Caki2 (cell line): ENCODE measurements around the gene ELMO1. TPM values are rescaled to one million over a fixed set of nuclear protein-coding genes. Genes with fewer than 3 reads are reported as not detected.
A peak's percentile ranks its signal among the peaks of the same experiment; 100 is the strongest.

Source experiments
- DNase-seq: peaks from one replicate; pipeline ENCODE4 v3.0.0-alpha.2; 2015; ENCODE audit warnings: low read depth
- in situ Hi-C: cut with HindIII; loops from 2 replicates; pipeline ENCODE4 v1.10.0; 2016; ENCODE audit warnings: low sequenced_read_pairs, low pct_unique_long_range_greater_than_20kb, mixed read lengths
- total RNA-seq: library from RNA; depleted of rRNA; stranded (reverse); fragments of >200 nt; shearing (Covaris generic); gene quantifications from 2 replicates; pipeline ENCODE4 v1.2.3, GENCODE V29; 2014; ENCODE audit warnings: low replicate concordance

ELMO1 gene
- total RNA-seq, 1 experiment from 2014 or later = 0.03 TPM

- DNase-seq = no peak
- in situ Hi-C loops = no loop called here
These were observed 542.8 kb downstream of the ELMO1 start for GRCh38 chr7:36905841-36906240.

- in situ Hi-C loops = no loop called here
- DNase-seq = no peak
These were observed 543.9 kb downstream of the ELMO1 start for GRCh38 chr7:36904802-36905201.

DNA sequence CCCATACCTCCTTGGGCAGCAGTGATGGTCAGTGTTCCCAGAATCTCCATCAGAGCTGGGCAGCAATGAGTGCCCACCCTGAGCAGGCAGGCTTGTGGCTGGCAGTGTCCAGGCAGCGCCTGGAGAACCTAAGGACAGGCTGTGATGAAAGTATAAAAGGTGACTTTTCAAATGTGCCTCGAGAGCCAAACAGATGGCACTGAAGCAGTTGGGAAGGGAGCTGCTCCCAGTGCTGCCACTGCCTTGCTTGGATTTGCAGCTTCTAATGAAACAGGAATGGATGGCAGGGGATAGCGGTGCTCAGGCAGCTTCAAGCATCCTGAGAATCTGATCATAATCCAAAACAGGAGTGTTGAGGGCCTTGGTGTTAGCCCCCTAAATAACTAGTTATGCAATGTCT lies 544.6 kb downstream of the ELMO1 start:
- no peak for DNase-seq
- in situ Hi-C loops = no loop called here

GRCh38 chr7:36900988-36901710 lies 547.5 kb downstream of the ELMO1 start:
- no peak for DNase-seq
- in situ Hi-C loops = no loop called here

- in situ Hi-C loops = no loop called here
These were observed 550.5 kb downstream of the ELMO1 start for GRCh38 chr7:36898186-36898585.

GRCh38 chr7:36896956-36897590 lies 551.6 kb downstream of the ELMO1 start:
- in situ Hi-C loops = no loop called here
- DNase-seq = peak; percentile 2

More at GRCh38 chr7:36898186-36898585, 550.5 kb downstream of the ELMO1 start:
- DNase-seq = no peak

DNA sequence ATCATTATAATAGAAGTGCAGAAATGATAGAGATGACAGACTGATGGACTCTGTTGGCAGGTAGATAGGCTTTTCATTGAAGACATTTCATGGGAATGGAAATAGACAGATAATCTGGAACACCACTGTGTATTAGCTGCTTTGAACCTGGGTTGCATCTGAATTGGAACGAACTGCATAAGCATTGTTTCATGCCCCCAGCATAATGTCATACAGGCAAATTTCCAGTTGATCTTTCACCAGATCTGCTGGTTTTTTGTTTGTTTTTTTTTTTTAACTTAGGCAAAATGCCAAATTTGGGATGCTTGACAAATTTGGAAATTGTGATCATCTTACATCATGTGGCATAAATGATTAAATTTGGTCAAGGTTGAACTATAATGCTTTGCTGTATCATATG lies 552.2 kb downstream of the ELMO1 start:
- no peak for DNase-seq
- in situ Hi-C loops = no loop called here

DNA sequence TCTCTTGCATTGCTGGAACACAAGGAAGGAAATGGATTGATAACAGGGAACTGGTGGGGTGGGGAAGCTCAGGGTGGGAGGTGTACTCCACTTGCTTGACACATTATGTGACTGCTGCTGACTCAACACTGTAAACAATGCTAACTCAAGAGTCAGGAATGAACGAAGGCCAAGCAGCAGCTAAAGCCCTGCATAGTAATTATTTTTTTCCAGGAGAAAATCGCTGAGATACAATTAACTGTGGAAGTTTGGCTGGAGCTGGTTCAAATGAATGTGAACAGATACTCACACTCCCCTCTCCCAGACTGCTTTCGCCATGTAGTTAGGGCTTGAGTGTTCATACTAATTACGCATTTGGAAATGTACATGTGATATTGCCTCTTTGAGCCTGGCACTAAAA lies 553.5 kb downstream of the ELMO1 start:
- DNase-seq = no peak
- in situ Hi-C loops = no loop called here

- in situ Hi-C loops = no loop called here
- DNase-seq = no peak
These were observed 554.5 kb downstream of the ELMO1 start for GRCh38 chr7:36894190-36894589.

GRCh38 chr7:36889182-36889581 lies 559.5 kb downstream of the ELMO1 start:
- in situ Hi-C loops = no loop called here
- no peak for DNase-seq

DNA sequence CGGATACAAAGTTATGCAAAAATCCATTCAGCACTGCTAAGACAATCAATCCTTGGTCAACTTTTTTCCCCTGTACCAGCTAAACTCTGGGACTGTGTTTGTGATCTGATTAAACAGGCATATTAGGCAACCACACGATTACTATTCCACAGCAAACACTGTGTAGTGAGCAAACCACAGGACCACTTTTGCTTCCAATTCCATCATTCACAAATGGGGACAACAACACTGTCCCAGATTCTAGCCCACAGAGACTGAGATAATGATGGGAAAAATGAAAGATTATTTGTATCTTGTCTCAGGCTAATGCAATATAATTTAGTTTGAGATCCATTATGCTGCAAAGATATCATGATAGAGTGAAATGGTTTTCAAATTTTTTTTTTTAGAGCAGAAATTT lies 560.7 kb downstream of the ELMO1 start:
- no peak for DNase-seq
- in situ Hi-C loops = no loop called here

DNA sequence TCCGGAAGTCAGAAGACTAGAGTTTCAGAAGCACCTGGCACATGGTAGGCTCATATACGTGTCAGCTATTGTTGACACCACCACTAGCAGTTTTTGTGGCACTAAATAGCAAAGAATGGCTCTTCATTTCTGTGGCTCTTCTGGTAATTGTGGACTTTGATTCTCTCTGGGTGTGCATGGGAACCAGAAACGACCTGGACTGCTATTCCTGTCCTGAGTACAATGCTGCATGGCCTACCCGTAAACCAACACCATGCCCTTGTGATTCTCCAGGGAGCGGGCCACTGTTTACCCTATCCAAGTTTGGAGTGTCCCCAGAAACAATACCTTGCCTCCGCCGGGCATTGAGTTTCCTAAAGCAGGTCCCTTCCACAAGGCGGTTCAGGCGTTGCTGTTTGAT lies 561.4 kb downstream of the ELMO1 start:
- in situ Hi-C loops = no loop called here
- no peak for DNase-seq

- DNase-seq = no peak
- in situ Hi-C loops = no loop called here
These were observed 563.8 kb downstream of the ELMO1 start for GRCh38 chr7:36884910-36885309.

DNA sequence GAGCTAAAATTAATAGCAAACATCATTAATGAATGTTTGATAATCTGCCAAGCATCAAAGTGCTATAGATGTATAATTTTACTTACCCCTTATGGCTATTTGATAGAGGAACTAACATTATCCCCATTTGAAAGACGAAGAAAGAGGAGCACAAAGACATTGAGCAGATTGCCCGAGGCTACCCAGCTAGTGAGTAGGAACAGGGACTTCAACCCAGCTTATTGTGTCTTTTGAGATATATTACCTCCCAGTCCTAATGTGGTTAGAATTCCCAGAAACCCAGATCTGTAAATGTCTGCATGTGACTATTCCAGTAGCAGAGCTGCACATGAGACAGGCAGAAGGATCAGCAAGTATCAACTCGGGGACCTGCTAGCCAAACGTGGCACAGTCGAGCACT lies 564.3 kb downstream of the ELMO1 start:
- no peak for DNase-seq
- in situ Hi-C loops = no loop called here

DNA sequence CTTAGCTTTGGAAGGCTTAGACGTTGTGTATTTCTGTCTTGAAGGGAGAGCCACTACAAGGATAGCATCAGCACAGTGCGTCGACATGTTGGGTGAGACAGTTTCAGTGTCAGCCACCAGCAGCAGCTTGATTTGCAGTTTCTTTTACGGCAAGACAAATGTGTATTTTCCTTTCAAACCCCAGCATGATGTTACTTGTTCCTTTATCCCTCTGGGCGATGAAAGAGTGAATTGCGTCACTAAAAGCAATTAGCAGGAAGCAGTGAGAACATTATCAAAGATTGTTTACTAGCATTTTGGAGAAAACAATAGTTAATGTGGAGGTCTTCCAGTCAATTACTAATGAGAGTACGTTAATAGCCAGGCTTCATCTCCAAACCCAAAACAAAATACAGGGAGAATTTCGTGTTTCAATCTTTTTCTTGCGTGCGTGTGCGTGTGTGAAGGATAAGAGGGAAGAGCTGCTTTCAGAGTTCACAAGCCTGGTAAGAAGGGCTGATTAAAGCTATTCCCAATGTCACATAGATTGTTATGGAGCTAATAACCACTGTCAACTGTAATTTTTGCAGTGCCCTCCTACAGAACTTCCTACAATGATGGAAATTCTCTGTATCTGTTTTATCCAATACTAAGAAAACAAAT lies 567.3 kb downstream of the ELMO1 start:
- in situ Hi-C loops = no loop called here
- no peak for DNase-seq

DNA sequence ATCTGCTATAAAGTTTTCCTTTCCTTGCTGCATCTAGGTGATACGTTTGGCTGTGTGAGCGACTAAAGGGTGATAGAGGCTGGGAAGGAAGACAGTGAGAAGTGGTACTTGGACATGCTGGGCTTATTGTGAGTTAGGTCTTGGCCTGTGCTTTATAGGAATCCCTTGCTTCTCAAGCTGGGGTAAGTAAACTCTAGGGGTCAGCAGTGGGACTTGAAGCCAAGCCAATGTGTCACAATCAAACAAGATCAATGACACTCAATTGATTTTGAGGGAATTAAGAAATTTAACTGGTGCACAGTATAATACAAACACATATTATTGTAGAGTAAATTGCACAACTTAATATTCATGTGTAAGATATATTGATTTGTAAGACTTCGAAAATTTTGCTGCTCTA lies 568.6 kb downstream of the ELMO1 start:
- in situ Hi-C loops = no loop called here
- no peak for DNase-seq

DNA sequence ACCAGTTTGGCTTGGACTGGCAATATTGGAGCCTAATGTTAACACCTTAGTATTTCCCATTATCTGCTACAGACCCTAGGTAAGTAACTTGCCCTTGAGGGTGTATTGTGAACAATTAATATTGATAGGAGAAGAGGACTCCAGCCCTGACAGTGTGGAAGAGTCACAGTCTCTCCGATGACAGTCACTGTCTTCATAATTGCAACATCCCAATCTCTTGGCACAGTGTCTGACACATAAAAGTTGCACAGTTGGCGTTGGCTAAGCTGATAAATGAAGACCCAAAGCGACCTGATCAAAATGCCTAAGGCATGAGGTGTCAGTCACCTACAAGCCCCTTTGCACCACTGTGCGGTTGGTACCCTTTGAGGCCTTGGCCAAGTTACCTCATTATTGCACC lies 569.6 kb downstream of the ELMO1 start:
- no peak for DNase-seq
- in situ Hi-C loops = no loop called here

DNA sequence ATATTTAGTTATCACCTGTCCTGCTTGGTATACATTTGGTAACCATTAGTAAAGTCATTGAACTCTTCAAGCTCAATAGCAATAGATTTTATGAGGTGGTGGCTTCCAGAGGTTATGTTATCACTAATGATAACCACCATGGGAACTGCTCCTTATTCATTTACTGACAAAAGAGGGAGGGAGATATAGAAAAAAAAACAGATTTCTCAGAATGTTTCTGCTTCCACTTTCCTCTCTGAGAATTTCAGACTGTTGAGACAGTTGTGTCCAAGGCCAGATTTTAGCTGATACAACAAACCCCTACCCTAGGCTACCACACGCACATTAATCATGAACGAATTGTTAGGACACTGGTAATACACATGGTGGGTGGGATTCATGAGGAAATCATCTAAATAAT lies 570.4 kb downstream of the ELMO1 start:
- in situ Hi-C loops = no loop called here
- DNase-seq = no peak

DNA sequence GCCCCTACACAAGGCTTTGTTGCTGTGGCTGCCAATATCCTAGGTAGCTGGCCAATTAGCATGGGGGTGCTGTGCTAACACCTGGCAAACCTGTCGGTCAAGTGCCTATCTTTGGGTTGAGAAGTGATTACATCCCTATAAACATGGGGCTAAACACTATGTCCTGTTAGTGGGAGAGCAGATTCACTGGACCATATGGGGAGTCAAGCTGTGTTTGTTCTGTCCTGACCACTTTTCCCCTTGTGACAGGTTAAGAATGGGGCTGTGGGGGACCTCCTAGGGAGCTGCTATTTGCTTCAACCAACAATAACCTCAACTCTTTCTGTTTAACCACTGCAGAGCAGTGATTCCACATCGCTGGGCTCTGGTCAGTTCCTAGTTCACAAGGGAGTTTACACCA lies 572.9 kb downstream of the ELMO1 start:
- no peak for DNase-seq
- in situ Hi-C loops = no loop called here

DNA sequence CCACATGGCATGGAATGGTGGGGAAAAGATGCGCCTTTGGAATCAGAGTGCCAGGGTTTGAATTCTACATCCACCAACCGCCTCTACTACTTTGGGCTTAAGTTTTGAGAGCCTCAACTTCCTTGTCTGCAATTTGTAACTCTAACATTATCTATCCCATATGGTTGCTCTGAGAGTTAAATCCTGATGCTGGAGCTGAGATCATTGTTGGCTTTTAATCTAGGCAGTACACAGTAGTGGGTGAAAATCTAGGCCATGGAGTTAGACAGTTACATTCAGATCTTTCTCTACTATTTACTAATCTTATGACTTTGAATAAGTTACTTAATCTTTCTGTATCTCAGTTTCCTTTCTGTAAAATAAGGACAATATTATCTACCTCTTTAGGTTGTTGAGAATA lies 574.6 kb downstream of the ELMO1 start:
- no peak for DNase-seq
- in situ Hi-C loops = no loop called here
